H1 (cell line): ENCODE data around the gene WDR37. TPM values are rescaled to one million over a fixed set of nuclear protein-coding genes. Genes with fewer than 3 reads are reported as not detected.

Experiments used
- CTCF ChIA-PET: fragments of 300-600 bp; sonication (Branson Sonifier 250); formaldehyde crosslinking; loops from one replicate; lab custom pipeline; 2021; ENCODE audit not compliant: partially characterized antibody; lab: Charles Lee
- POLR2A ChIA-PET: fragments of 300-600 bp; sonication (Branson Sonifier 250); formaldehyde crosslinking; loops from one replicate; lab custom pipeline; 2021; ENCODE audit warnings: inconsistent platforms; ENCODE audit not compliant: partially characterized antibody; lab: Charles Lee
- DNase-seq, 2 experiments: peaks; one replicate each; pipeline versions ENCODE4 v3.0.0 to v3.0.0-alpha.2; 2010 to 2022; ENCODE audit warnings: low spot score in 2 of 2, low read depth in 1 of 2, mixed read lengths in 1 of 2
- FAIRE-seq: peaks from 2 replicates; lab custom pipeline; 2011; peaks lifted over from hg19 to GRCh38; lab: Jason Lieb, UNC
- H2AFZ ChIP-seq: 2 replicates; pipeline ENCODE4 v1.8.1; 2012; ENCODE audit warnings: low read length, inconsistent platforms
- H2AK5ac ChIP-seq: 2 replicates; pipeline ENCODE4 v1.6.1; 2013; ENCODE audit warnings: low read depth, low read length
- H2BK120ac ChIP-seq: replicated peaks from 2 replicates; pipeline ENCODE3; 2013; ENCODE audit warnings: low read depth, low read length, inconsistent platforms
- H2BK12ac ChIP-seq: 2 replicates; pipeline ENCODE4 v1.6.1; 2013; ENCODE audit warnings: low read depth, low read length
- H2BK15ac ChIP-seq: 2 replicates; pipeline ENCODE4 v1.6.1; 2013; ENCODE audit warnings: low read length
- H2BK20ac ChIP-seq: 2 replicates; pipeline ENCODE4 v1.6.1; 2013; ENCODE audit warnings: low read length
- H2BK5ac ChIP-seq: 2 replicates; pipeline ENCODE4 v1.6.1; 2013; ENCODE audit warnings: low read depth, low read length
- H3K14ac ChIP-seq: 2 replicates; pipeline ENCODE4 v1.6.1; 2013; ENCODE audit warnings: inconsistent platforms; ENCODE audit not compliant: insufficient read length
- H3K18ac ChIP-seq: 2 replicates; pipeline ENCODE4 v1.6.1; 2013; ENCODE audit warnings: low read length; ENCODE audit errors: extremely low read depth
- H3K23ac ChIP-seq: 2 replicates; pipeline ENCODE4 v1.6.1; 2013; ENCODE audit warnings: inconsistent platforms; ENCODE audit not compliant: insufficient read length
- H3K23me2 ChIP-seq: 2 replicates; pipeline ENCODE4 v1.6.1; 2013; ENCODE audit warnings: low read depth, low read length
- H3K27ac ChIP-seq: 2 replicates; pipeline ENCODE4 v1.6.1; 2011; ENCODE audit warnings: low read depth, low read length, inconsistent platforms
- H3K27me3 ChIP-seq, 4 experiments: replicated peaks in 1 of 4; 1 replicate in 1 of 4; 2 replicates in 3 of 4; pipeline versions ENCODE4 v1.6.1 to v1.8.1; 2011 to 2013; ENCODE audit warnings: low read length in 3 of 4, mild to moderate bottlenecking in 3 of 4, inconsistent platforms in 2 of 4, mixed read lengths in 2 of 4, moderate library complexity in 1 of 4; ENCODE audit not compliant: control insufficient read depth in 3 of 4, insufficient read depth in 3 of 4; ENCODE audit errors: extremely low read depth in 1 of 4
- H3K36me3 ChIP-seq, 4 experiments: 2 replicates each; pipeline versions ENCODE4 v1.6.1 to v1.8.1; 2011 to 2013; ENCODE audit warnings: mild to moderate bottlenecking in 4 of 4, low read length in 3 of 4, moderate library complexity in 2 of 4, control low read depth in 1 of 4, inconsistent platforms in 1 of 4; ENCODE audit not compliant: insufficient read depth in 4 of 4, control insufficient read depth in 2 of 4
- H3K4ac ChIP-seq: replicated peaks from 2 replicates; pipeline ENCODE3; 2013; ENCODE audit warnings: low read length, low read depth, mixed read lengths, inconsistent platforms; ENCODE audit not compliant: insufficient read length
- H3K4me1 ChIP-seq, 4 experiments: replicated peaks in 1 of 4; 1 replicate in 1 of 4; 2 replicates in 3 of 4; pipeline versions ENCODE4 v1.6.1 to v1.8.1; 2011 to 2013; ENCODE audit warnings: low read length in 3 of 4, inconsistent platforms in 2 of 4, mixed read lengths in 1 of 4; ENCODE audit not compliant: insufficient read depth in 4 of 4, control insufficient read depth in 3 of 4
- H3K4me2 ChIP-seq, 2 experiments: 2 replicates each; pipeline versions ENCODE4 v1.6.1 to v1.8.1; 2011 to 2013; ENCODE audit warnings: low read depth in 2 of 2, low read length in 2 of 2, control low read depth in 1 of 2, inconsistent platforms in 1 of 2, mild to moderate bottlenecking in 1 of 2; ENCODE audit not compliant: insufficient read depth in 1 of 2
- H3K4me3 ChIP-seq, 4 experiments: fragments of 200-600, 300-600 bp in 1 of 4; sonication (generic), shearing (Covaris generic), sonication (Bioruptor Twin) in 1 of 4; 2 replicates each; pipeline versions ENCODE4 v1.5.1 to v1.8.1; 2011 to 2016; ENCODE audit warnings: low read length in 4 of 4, low read depth in 3 of 4, control low read depth in 2 of 4, inconsistent platforms in 2 of 4, mild to moderate bottlenecking in 2 of 4, mixed read lengths in 1 of 4, moderate library complexity in 1 of 4; ENCODE audit not compliant: insufficient read depth in 2 of 4; ENCODE audit errors: extremely low read depth in 1 of 4
- H3K56ac ChIP-seq: replicated peaks from 2 replicates; pipeline ENCODE3; 2013; ENCODE audit warnings: low read depth, mild to moderate bottlenecking, mixed read lengths, low read length, inconsistent platforms; ENCODE audit not compliant: insufficient read length
- H3K79me1 ChIP-seq: 2 replicates; pipeline ENCODE4 v1.6.1; 2013; ENCODE audit warnings: low read depth, low read length, control low read depth
- H3K79me2 ChIP-seq, 2 experiments: 2 replicates each; pipeline versions ENCODE4 v1.6.1 to v1.8.1; 2012 to 2013; ENCODE audit warnings: low read length in 2 of 2, mild to moderate bottlenecking in 2 of 2, inconsistent platforms in 1 of 2; ENCODE audit not compliant: insufficient read depth in 2 of 2, control insufficient read depth in 1 of 2
- H3K9ac ChIP-seq, 4 experiments: replicated peaks in 1 of 4; 1 replicate in 1 of 4; 2 replicates in 3 of 4; pipeline versions ENCODE4 v1.6.1 to v1.8.1; 2011 to 2013; ENCODE audit warnings: low read depth in 3 of 4, low read length in 3 of 4, control low read depth in 2 of 4, mild to moderate bottlenecking in 2 of 4, moderate library complexity in 2 of 4, inconsistent platforms in 1 of 4; ENCODE audit errors: extremely low read depth in 1 of 4
- H3K9me3 ChIP-seq, 2 experiments: 2 replicates each; pipeline versions ENCODE4 v1.6.1 to v1.8.1; 2012 to 2013; ENCODE audit warnings: mild to moderate bottlenecking in 2 of 2, moderate library complexity in 2 of 2, control low read depth in 1 of 2, inconsistent platforms in 1 of 2, low read depth in 1 of 2, low read length in 1 of 2, mixed read lengths in 1 of 2; ENCODE audit not compliant: insufficient read depth in 2 of 2
- H4K20me1 ChIP-seq, 2 experiments: replicated peaks in 1 of 2; 2 replicates each; pipeline versions ENCODE3 to v1.8.1; 2011 to 2013; ENCODE audit warnings: inconsistent platforms in 2 of 2, low read length in 2 of 2, mild to moderate bottlenecking in 1 of 2; ENCODE audit not compliant: insufficient read depth in 2 of 2, control insufficient read depth in 1 of 2
- H4K5ac ChIP-seq: 2 replicates; pipeline ENCODE4 v1.6.1; 2013; ENCODE audit warnings: low read length, low read depth, mixed read lengths, inconsistent platforms; ENCODE audit not compliant: insufficient read length
- H4K8ac ChIP-seq: 2 replicates; pipeline ENCODE4 v1.8.0; 2013; ENCODE audit warnings: mild to moderate bottlenecking, moderate library complexity, low read length, inconsistent platforms; ENCODE audit not compliant: insufficient read depth; ENCODE audit errors: extremely low read depth
- H4K91ac ChIP-seq: replicated peaks from 2 replicates; pipeline ENCODE3; 2013; ENCODE audit warnings: low read length, mixed read lengths, inconsistent platforms; ENCODE audit not compliant: insufficient read length
- EP300 ChIP-seq, 2 experiments: IDR thresholded peaks; 1 replicate in 1 of 2; 2 replicates in 1 of 2; pipeline ENCODE4 v1.6.1; 2011 to 2012; ENCODE audit warnings: low read depth in 2 of 2, low read length in 2 of 2, mild to moderate bottlenecking in 2 of 2, borderline replicate concordance in 1 of 2, inconsistent platforms in 1 of 2, moderate library complexity in 1 of 2
- SIX5 ChIP-seq: IDR thresholded peaks from 2 replicates; pipeline ENCODE4 v1.6.1; 2011; ENCODE audit warnings: mild to moderate bottlenecking, low read depth, low read length
- WGBS, 2 experiments: shearing (Covaris generic) in 1 of 2; methylation state at CpG; one replicate each; pipeline versions ENCODE4 v1.1.6 to v1.1.7; 2013 to 2015; ENCODE audit warnings: low lambda C conversion rate in 2 of 2, mixed read lengths in 2 of 2, inconsistent platforms in 1 of 2, low coverage in 1 of 2, missing lambda C conversion rate in 1 of 2; ENCODE audit not compliant: insufficient replicate concordance in 2 of 2, insufficient coverage in 1 of 2, insufficient read length in 1 of 2; ENCODE audit errors: extremely low coverage in 1 of 2, missing lambda C conversion rate in 1 of 2; 5-methylcytosine and 5-hydroxymethylcytosine counted together
- polyA plus RNA-seq, 7 experiments: library from polyadenylated mRNA; depleted of rRNA in 3 of 7; stranded (reverse) in 5 of 7; unstranded in 2 of 7; fragments of >200 nt in 5 of 7; fragments of 200-250 nt in 2 of 7; gene quantifications; 1 replicate in 5 of 7; 2 replicates in 1 of 7; 4 replicates in 1 of 7; pipeline versions ENCODE4 v1.2.1 to v1.2.3, GENCODE V29; 2011 to 2013; ENCODE audit warnings: missing spikeins in 2 of 7, mixed read lengths in 2 of 7
- total RNA-seq: library from RNA; stranded (reverse); fragmentation: NEBNext Ultra II Directional; extraction: Animal tissue kit (Norgen Biotek cat#: 25700); gene quantifications from 2 replicates; pipeline ENCODE4 v1.2.1, GENCODE V29; 2021

Gene WDR37
- total and polyA plus RNA-seq, 2 of the 8 experiments (the other 6 are each of a cell fraction or from before 2014, with no cell fraction given) = 9.6 to 12.0 TPM

GRCh38 chr10:1097436-1097835, 41.3 kb downstream of the WDR37 start:
- no peak overlapping the region for H3K56ac ChIP-seq
- no peaks in the 10 kb centered on the region for H3K9me3 ChIP-seq
- no peak overlapping the region for H4K8ac ChIP-seq
- no peak overlapping the region for H2BK120ac ChIP-seq
- H3K79me2 ChIP-seq = no peaks in the 10 kb centered on the region
- WGBS, 2 experiments = 91% methylated on average over 6 of the region's 6 CpGs; no CpG with 5 or more reads in 1 of the 2 experiments
- no peak overlapping the region for H2AFZ ChIP-seq
- no peak overlapping the region for H3K4ac ChIP-seq
- H3K4me3 ChIP-seq = no peak overlapping the region
- no peak overlapping the region for H3K4me2 ChIP-seq
- no peak overlapping the region for H3K18ac ChIP-seq
- TF ChIP-seq EP300 (IDR thresholded peaks at IDR 0.05; ENCODE audit: borderline replicate concordance in 1 of 2, low read depth in 2 of 2, low read length in 2 of 2) = no peak
- no peak for TF ChIP-seq SIX5
- H3K23ac ChIP-seq = no peak overlapping the region
- CTCF ChIA-PET = interaction anchor here (0.6 to 1.2 kb wide), 5 partner anchors 11 to 541 kb away, joined by 3 to 5 read pairs (median 3); no protein-coding TSS in a partner anchor
- no peak overlapping the region for H4K91ac ChIP-seq
- H2BK15ac ChIP-seq = no peak overlapping the region
- H4K5ac ChIP-seq = no peak overlapping the region
- peaks cover 5% of the 10 kb centered on the region for H3K79me1 ChIP-seq
- DNase-seq (no peak), FAIRE-seq (no peak)
- H3K36me3 ChIP-seq = peaks cover 0 to 22% (median 6%) of the 10 kb centered on the region in 4 experiments; a peak in 6 of 8 replicates
- no peak overlapping the region for H3K27ac ChIP-seq
- H3K14ac ChIP-seq = no peak overlapping the region
- H2BK20ac ChIP-seq = no peak overlapping the region
- H3K27me3 ChIP-seq = no peaks in the 10 kb centered on the region
- no peak overlapping the region for H2AK5ac ChIP-seq
- H3K4me1 ChIP-seq = no peaks in the 10 kb centered on the region; a peak in 2 of 7 replicates
- POLR2A ChIA-PET = interaction anchor here (0.6 to 1.1 kb wide), 2 partner anchors 48 to 359 kb away, joined by 3 to 4 read pairs; partner anchors contain the start of gene IDI1
- H2BK12ac ChIP-seq = no peak overlapping the region
- no peak overlapping the region for H2BK5ac ChIP-seq
- peaks cover 1 to 4% of the 10 kb centered on the region in 2 experiments for H4K20me1 ChIP-seq
- peaks cover 7% of the 10 kb centered on the region; the same call in 1 of the 2 replicates for H3K23me2 ChIP-seq
- H3K9ac ChIP-seq = no peak overlapping the region
